Transverse colon (tissue), 4 donors: ENCODE results near the gene CREM.

Experiments
- CTCF ChIP-seq, 5 experiments: fragments of 200-600 bp in 3 of 5; fragments of 450-650 bp in 2 of 5; sonication (generic) in 3 of 5; IDR thresholded peaks; 1 replicate in 2 of 5; 2 replicates in 3 of 5; pipeline ENCODE4 v1.5.1; 2016 to 2017; ENCODE audit warnings: antibody characterized with exemption in 5 of 5, inconsistent platforms in 3 of 5, mild to moderate bottlenecking in 2 of 5, moderate library complexity in 1 of 5
- EP300 ChIP-seq: sonication (generic); formaldehyde crosslinking; IDR thresholded peaks from one replicate; pipeline ENCODE4 v1.6.1; 2017; ENCODE audit warnings: antibody characterized with exemption, low read depth
- POLR2A ChIP-seq: fragments of 450-650 bp; IDR thresholded peaks from one replicate; pipeline ENCODE4 v1.6.1; 2016; ENCODE audit warnings: antibody characterized with exemption, mild to moderate bottlenecking, moderate library complexity
- POLR2AphosphoS5 ChIP-seq, 3 donors: sonication (generic); formaldehyde crosslinking; IDR thresholded peaks; one replicate each; pipeline ENCODE4 v1.6.1; 2016; ENCODE audit warnings: antibody characterized with exemption in 3 of 3

DNA sequence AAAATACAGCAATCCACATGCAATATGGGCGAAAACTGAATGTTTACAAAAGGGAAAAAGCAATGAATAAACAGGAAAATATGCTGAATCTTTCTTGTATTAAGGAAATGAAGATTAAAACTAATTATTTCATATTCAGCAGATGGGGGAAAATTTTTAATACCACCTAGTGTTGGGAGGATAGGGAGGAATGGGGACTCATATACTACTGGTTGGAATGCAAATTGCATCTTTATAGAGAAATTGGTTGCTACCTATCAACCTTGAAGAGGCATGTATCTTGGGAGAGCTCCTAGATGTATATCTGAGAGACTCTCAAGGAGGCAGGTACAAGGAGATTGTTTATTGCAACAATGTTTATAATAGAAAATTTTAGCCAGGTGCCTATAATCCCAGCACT, 101.4 kb downstream of the CREM start:
- TF ChIP-seq POLR2AphosphoS5 (IDR thresholded peaks at IDR 0.05) (no peak), POLR2A (no peak), CTCF (IDR thresholded peaks at IDR 0.05) (no peak), EP300 (no peak)
